Kidney epithelial cell (primary cell): ENCODE measurements around the gene TOPAZ1. TPM values are rescaled to one million over a fixed set of nuclear protein-coding genes. Genes with fewer than 3 reads are reported as not detected.

ENCODE experiments used
- DNase-seq: peaks from one replicate; pipeline ENCODE4 v3.0.0-alpha.2; 2010; ENCODE audit warnings: low read depth
- H3K27me3 ChIP-seq: 2 replicates; pipeline ENCODE4 v1.6.0; 2011; ENCODE audit warnings: low read length; ENCODE audit not compliant: control insufficient read depth, insufficient read depth
- H3K36me3 ChIP-seq: 2 replicates; pipeline ENCODE4 v1.5.1; 2011; ENCODE audit warnings: low read length; ENCODE audit not compliant: control insufficient read depth, insufficient read depth
- H3K4me3 ChIP-seq: 2 replicates; pipeline ENCODE4 v1.5.1; 2011; ENCODE audit warnings: low read depth, mild to moderate bottlenecking, control low read depth, low read length
- total RNA-seq: library from RNA; depleted of rRNA; stranded (reverse); fragments of >200 nt; gene quantifications from 2 replicates; pipeline ENCODE4 v1.2.3, GENCODE V29; 2015
- TF ChIP-seq, protein P1 (sequence below): IDR thresholded peaks from 2 replicates; pipeline ENCODE4 v1.5.1; 2011; ENCODE audit warnings: mild to moderate bottlenecking, moderate library complexity, low read length, control low read depth, inconsistent platforms; ENCODE audit not compliant: insufficient read depth, poor library complexity, severe bottlenecking

TOPAZ1 gene
- total RNA-seq, 1 donor from 2014 or later = not detected

DNA sequence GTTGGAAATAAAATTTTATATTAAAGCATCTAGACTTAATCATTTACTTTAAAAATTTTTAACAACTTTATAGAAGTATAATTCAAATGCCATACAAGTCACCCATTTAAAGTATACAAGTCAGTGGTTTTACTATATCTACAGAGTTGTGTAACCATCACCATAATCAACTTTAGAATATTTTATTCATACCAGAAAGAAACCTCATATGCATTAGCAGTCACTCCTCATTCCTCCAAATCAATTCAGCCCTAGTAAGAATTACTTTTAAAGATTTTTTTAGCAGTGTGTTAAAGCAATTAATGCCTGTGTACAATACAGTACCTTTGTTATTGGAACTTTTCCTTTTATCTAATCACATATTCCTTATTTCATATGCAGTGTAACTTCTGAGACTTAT, 82.9 kb downstream of the TOPAZ1 start:
- Histone ChIP-seq H3K27me3 (no peaks in the 10 kb centered on the region), H3K36me3 (no peaks in the 10 kb centered on the region), H3K4me3 (no peak overlapping the region)
- TF ChIP-seq, protein P1, sequence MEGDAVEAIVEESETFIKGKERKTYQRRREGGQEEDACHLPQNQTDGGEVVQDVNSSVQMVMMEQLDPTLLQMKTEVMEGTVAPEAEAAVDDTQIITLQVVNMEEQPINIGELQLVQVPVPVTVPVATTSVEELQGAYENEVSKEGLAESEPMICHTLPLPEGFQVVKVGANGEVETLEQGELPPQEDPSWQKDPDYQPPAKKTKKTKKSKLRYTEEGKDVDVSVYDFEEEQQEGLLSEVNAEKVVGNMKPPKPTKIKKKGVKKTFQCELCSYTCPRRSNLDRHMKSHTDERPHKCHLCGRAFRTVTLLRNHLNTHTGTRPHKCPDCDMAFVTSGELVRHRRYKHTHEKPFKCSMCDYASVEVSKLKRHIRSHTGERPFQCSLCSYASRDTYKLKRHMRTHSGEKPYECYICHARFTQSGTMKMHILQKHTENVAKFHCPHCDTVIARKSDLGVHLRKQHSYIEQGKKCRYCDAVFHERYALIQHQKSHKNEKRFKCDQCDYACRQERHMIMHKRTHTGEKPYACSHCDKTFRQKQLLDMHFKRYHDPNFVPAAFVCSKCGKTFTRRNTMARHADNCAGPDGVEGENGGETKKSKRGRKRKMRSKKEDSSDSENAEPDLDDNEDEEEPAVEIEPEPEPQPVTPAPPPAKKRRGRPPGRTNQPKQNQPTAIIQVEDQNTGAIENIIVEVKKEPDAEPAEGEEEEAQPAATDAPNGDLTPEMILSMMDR = no peak
- no peak for DNase-seq

DNA sequence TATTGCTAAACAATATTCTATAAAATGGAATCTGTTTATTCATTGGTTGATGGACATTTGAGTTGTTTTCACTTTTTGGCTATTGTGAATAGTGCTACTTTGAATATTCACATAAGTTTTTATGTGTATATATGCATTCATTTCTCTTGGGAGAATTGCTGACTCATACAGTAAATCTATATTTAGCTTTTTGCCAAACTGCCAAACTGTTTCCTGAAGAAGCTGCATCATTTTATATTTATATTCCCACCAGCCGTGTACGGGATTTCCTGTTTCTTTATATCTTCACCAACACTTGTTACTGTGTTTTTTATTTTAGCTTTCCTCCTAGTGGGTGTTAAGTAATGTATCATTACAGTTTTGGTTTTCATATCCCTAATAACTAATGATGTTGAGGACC, 84.3 kb downstream of the TOPAZ1 start:
- TF ChIP-seq, protein P1 = no peak
- no peaks in the 10 kb centered on the region for H3K27me3 ChIP-seq
- DNase-seq = no peak
- no peak overlapping the region for H3K4me3 ChIP-seq
- no peaks in the 10 kb centered on the region for H3K36me3 ChIP-seq

DNA sequence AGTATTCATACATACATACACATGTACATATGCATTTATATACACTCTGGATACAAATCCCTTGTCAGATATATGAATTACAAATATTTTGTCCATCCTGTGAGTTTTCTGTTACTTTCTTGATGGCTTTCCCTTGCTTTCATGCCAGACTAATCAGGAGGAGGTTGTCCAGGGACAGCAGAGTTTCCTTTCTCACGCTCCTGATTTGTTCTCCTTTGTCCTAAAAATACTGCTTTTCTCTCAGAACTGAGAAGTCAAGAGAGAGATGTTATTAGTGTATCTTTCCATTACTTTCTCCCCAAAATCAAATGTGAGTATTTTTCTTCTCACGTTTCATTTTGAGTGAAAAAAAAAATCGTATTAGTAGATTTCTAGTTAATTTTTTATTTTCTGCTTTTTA, 84.8 kb downstream of the TOPAZ1 start:
- Histone ChIP-seq H3K27me3 (no peaks in the 10 kb centered on the region), H3K4me3 (no peak overlapping the region), H3K36me3 (no peaks in the 10 kb centered on the region)
- TF ChIP-seq, protein P1 = no peak
- no peak for DNase-seq

DNA sequence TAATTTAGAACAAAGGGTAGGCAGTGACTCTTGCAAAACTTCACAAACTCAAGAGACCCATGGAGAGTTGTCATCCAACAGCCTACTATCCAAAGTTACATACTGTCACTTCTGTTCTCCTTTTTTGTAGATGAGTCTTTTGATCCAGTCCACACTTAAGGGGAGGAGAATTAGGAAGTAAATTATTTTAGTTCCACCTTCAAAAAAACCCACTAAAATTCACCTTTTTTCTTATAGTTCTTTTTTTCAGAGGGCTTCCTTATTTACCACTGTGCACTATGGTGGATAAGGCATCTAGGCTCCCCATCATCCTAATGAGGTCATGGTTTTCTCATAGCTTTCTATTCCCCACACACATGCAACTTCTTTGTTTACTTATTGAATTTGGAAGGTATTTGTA, 88.3 kb downstream of the TOPAZ1 start:
- no peak for DNase-seq
- Histone ChIP-seq H3K4me3 (no peak overlapping the region), H3K27me3 (no peaks in the 10 kb centered on the region), H3K36me3 (no peaks in the 10 kb centered on the region)
- TF ChIP-seq, protein P1 = no peak

DNA sequence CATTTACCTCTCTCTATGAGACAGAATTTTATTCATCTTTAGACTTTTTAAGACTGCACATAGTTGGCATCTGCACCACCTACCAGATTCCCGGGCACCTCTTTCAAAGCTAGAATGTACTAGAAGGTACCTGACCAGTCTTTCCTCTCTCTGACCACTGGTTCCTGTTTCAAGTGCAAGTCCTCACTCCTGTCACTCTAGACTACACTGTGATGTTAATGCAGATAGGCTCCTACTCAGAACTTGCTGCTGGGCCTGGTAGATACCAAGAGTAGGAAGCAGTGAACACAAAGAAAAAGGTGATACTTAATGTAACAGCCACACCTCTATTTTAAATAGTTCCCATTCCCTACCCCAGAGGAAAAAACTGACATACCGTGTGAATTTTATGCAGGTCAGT, 88.8 kb downstream of the TOPAZ1 start:
- no peak for DNase-seq
- TF ChIP-seq, protein P1 = no peak

DNA sequence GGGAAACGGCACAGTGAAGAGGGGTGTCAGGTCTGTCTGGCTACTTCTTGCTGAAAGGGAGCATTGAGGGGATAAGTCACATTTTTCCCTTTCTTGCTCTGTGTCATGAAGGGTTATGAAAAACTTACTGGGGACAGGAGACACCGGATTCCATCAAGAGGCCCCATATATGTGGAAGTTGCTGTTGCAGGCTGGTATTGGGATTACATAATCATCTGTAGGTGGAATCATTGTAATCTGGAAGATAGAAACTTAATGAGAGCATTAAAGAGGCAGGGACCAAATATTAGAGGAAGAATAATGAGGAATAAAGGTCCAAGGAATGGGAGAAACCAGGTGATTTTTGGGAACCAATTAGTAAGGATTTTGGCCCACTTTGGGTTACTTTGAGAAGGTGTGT, 92.6 kb downstream of the TOPAZ1 start:
- Histone ChIP-seq H3K4me3 (no peak overlapping the region), H3K27me3 (no peaks in the 10 kb centered on the region), H3K36me3 (no peaks in the 10 kb centered on the region)
- TF ChIP-seq, protein P1 = no peak
- DNase-seq = no peak

More for the DNA sequence above, 88.8 kb downstream of the TOPAZ1 start:
- H3K36me3 ChIP-seq = no peaks in the 10 kb centered on the region
- H3K4me3 ChIP-seq = no peak overlapping the region
- no peaks in the 10 kb centered on the region for H3K27me3 ChIP-seq
